T-cell (primary cell): ENCODE results near the gene NUP54. TPM values are rescaled to one million over a fixed set of nuclear protein-coding genes. Genes with fewer than 3 reads are reported as not detected.

ENCODE experiments used
- ATAC-seq, 4 experiments: fragments of 200-7000 bp in 3 of 4; fragments of 150-1000 bp in 1 of 4; cut with Tn5 transposase; replicated peaks in 1 of 4; 1 replicate in 3 of 4; 2 replicates in 1 of 4; pipeline ENCODE4 v1.10.0; 2021; ENCODE audit warnings: moderate library complexity in 3 of 4, mild to moderate bottlenecking in 2 of 4, moderate number of reproducible peaks in 1 of 4
- CTCF ChIA-PET, 2 donors: fragments of 300-600 bp; sonication (Branson Sonifier 250); formaldehyde crosslinking; loops; one replicate each; lab custom pipeline; 2022; ENCODE audit warnings: antibody characterized with exemption in 2 of 2; lab: Charles Lee
- POLR2A ChIA-PET, 2 donors: fragments of 300-600 bp; sonication (Branson Sonifier 250); formaldehyde crosslinking; loops; one replicate each; lab custom pipeline; 2022; ENCODE audit warnings: antibody characterized with exemption in 2 of 2; lab: Charles Lee
- DNase-seq, 35 experiments: peaks; one replicate each; pipeline versions ENCODE4 v3.0.0 to v3.0.0-alpha.2; 2013 to 2023
- H3K27ac ChIP-seq: one replicate; pipeline ENCODE4 v1.5.1; 2013; ENCODE audit warnings: low read length
- H3K27me3 ChIP-seq, 2 experiments: replicated peaks in 1 of 2; 1 replicate in 1 of 2; 2 replicates in 1 of 2; pipeline versions ENCODE4 v1.6.1 to v1.7.0; 2013; ENCODE audit warnings: low read length in 1 of 2, mixed read lengths in 1 of 2; ENCODE audit not compliant: control insufficient read depth in 2 of 2, insufficient read depth in 2 of 2; ENCODE audit errors: extremely low read depth in 1 of 2
- H3K36me3 ChIP-seq, 2 donors: 1 replicate in 1 of 2; 2 replicates in 1 of 2; pipeline versions ENCODE4 v1.6.1 to v1.7.0; 2013; ENCODE audit warnings: low read length in 1 of 2; ENCODE audit not compliant: control insufficient read depth in 2 of 2, insufficient read depth in 1 of 2; ENCODE audit errors: extremely low read depth in 1 of 2
- H3K4me1 ChIP-seq, 2 experiments: 1 replicate in 1 of 2; 2 replicates in 1 of 2; pipeline versions ENCODE4 v1.6.1 to v1.7.0; 2013; ENCODE audit warnings: low read length in 2 of 2, mixed read lengths in 1 of 2; ENCODE audit not compliant: insufficient read depth in 2 of 2, control insufficient read depth in 1 of 2; ENCODE audit errors: extremely low read depth in 1 of 2
- H3K4me3 ChIP-seq, 2 donors: 1 replicate in 1 of 2; 2 replicates in 1 of 2; pipeline versions ENCODE4 v1.5.1 to v1.7.0; 2013; ENCODE audit warnings: mild to moderate bottlenecking in 2 of 2, low read length in 1 of 2, moderate library complexity in 1 of 2; ENCODE audit not compliant: control insufficient read depth in 1 of 2; ENCODE audit errors: extremely low read depth in 1 of 2
- H3K9me3 ChIP-seq: 2 replicates; pipeline ENCODE4 v1.7.0; 2013
- H3K27ac Mint-ChIP-seq, 2 donors: one replicate each; pipeline ENCODE4 v1.8.0; 2020 to 2021; ENCODE audit warnings: mild to moderate bottlenecking in 2 of 2, mixed read lengths in 2 of 2
- H3K27me3 Mint-ChIP-seq, 2 donors: one replicate each; pipeline ENCODE4 v1.8.0; 2021 to 2022; ENCODE audit warnings: mixed read lengths in 2 of 2
- H3K36me3 Mint-ChIP-seq: one replicate; pipeline ENCODE4 v1.8.0; 2021; ENCODE audit warnings: mixed read lengths
- H3K4me1 Mint-ChIP-seq, 3 donors: one replicate each; pipeline ENCODE4 v1.8.0; 2020 to 2022; ENCODE audit warnings: mixed read lengths in 3 of 3, mild to moderate bottlenecking in 1 of 3
- H3K4me3 Mint-ChIP-seq, 3 donors: one replicate each; pipeline ENCODE4 v1.8.0; 2020 to 2022; ENCODE audit warnings: mild to moderate bottlenecking in 3 of 3, mixed read lengths in 3 of 3, moderate library complexity in 3 of 3
- H3K9me3 Mint-ChIP-seq, 3 donors: one replicate each; pipeline ENCODE4 v1.8.0; 2020 to 2022; ENCODE audit warnings: mixed read lengths in 3 of 3
- WGBS: methylation state at CpG from one replicate; pipeline ENCODE4 v1.1.5; 2013; ENCODE audit warnings: missing lambda C conversion rate; ENCODE audit not compliant: insufficient coverage; 5-methylcytosine and 5-hydroxymethylcytosine counted together
- total RNA-seq, 35 experiments: library from RNA in 6 of 35; stranded (reverse) in 6 of 35; fragments of 120-200 nt in 1 of 35; gene quantifications; one replicate each; pipeline versions ENCODE4 v1.2.1 to v1.2.4 and lab custom pipeline; 2013 to 2026

Gene NUP54
- total RNA-seq, 5 donors from 2014 or later (not counting 1 experiment from before 2014, with no cell fraction given): 39.5 to 88.9 (median 48.3) TPM

- peaks cover 0 to 8% of the 10 kb centered on the region in 2 experiments for H3K4me1 ChIP-seq
- H3K9me3 Mint-ChIP-seq: no peaks in the 10 kb centered on the region
- no peaks in the 10 kb centered on the region for H3K9me3 ChIP-seq
- H3K4me3 Mint-ChIP-seq: no peak overlapping the region
- WGBS: 100% methylated on average over 2 of the region's 3 CpGs
- H3K27ac Mint-ChIP-seq: no peak overlapping the region
- no peak for ATAC-seq
- no peak overlapping the region for H3K4me3 ChIP-seq
- ChIA-PET CTCF (interaction anchor here in 1 of 2 donors (0.6 kb wide), 1 partner anchor 22 kb away, joined by 5 read pairs; no protein-coding TSS in a partner anchor), POLR2A (interaction anchor here in 1 of 2 donors (0.6 kb wide), 1 partner anchor 109 kb away, joined by 3 read pairs; no protein-coding TSS in a partner anchor)
- no peak overlapping the region for H3K27ac ChIP-seq
- no peak for DNase-seq
- peaks cover 46% of the 10 kb centered on the region for H3K36me3 Mint-ChIP-seq
- no peaks in the 10 kb centered on the region for H3K27me3 ChIP-seq
- H3K36me3 ChIP-seq: peaks cover 0 to 54% of the 10 kb centered on the region in 2 donors
- peaks cover 44 to 55% (median 52%) of the 10 kb centered on the region in 3 donors for H3K4me1 Mint-ChIP-seq
- H3K27me3 Mint-ChIP-seq: no peaks in the 10 kb centered on the region
Measured at GRCh38 chr4:76141241-76141640, 7.0 kb downstream of the NUP54 start.

- no peaks in the 10 kb centered on the region for H3K9me3 Mint-ChIP-seq
- peaks cover 48% of the 10 kb centered on the region for H3K36me3 Mint-ChIP-seq
- Histone ChIP-seq H3K9me3 (no peaks in the 10 kb centered on the region), H3K4me1 (no peaks in the 10 kb centered on the region), H3K4me3 (no peak overlapping the region), H3K36me3 (peaks cover 0 to 33% of the 10 kb centered on the region in 2 donors), H3K27me3 (no peaks in the 10 kb centered on the region), H3K27ac (no peak overlapping the region)
- no peak overlapping the region for H3K27ac Mint-ChIP-seq
- ChIA-PET CTCF (no interaction called here), POLR2A (no interaction called here)
- no peak for ATAC-seq
- no peaks in the 10 kb centered on the region for H3K27me3 Mint-ChIP-seq
- H3K4me3 Mint-ChIP-seq: no peak overlapping the region
- WGBS: no CpG with 5 or more reads among the region's 3 CpGs
- no peak for DNase-seq
- H3K4me1 Mint-ChIP-seq: no peaks in the 10 kb centered on the region
Measured at GRCh38 chr4:76127754-76128153, 20.4 kb downstream of the NUP54 start.

GRCh38 chr4:76125816-76126215, 22.4 kb downstream of the NUP54 start:
- no peaks in the 10 kb centered on the region for H3K4me1 Mint-ChIP-seq
- Histone ChIP-seq H3K4me1 (no peaks in the 10 kb centered on the region), H3K4me3 (no peak overlapping the region), H3K27me3 (no peaks in the 10 kb centered on the region), H3K27ac (no peak overlapping the region), H3K9me3 (no peaks in the 10 kb centered on the region), H3K36me3 (peaks cover 0 to 42% of the 10 kb centered on the region in 2 donors)
- POLR2A ChIA-PET: no interaction called here
- DNase-seq: no peak
- H3K36me3 Mint-ChIP-seq: peaks cover 57% of the 10 kb centered on the region
- CTCF ChIA-PET: no interaction called here
- no peaks in the 10 kb centered on the region for H3K27me3 Mint-ChIP-seq
- H3K4me3 Mint-ChIP-seq: no peak overlapping the region
- ATAC-seq: no peak
- H3K9me3 Mint-ChIP-seq: no peaks in the 10 kb centered on the region
- no peak overlapping the region for H3K27ac Mint-ChIP-seq

GRCh38 chr4:76120199-76120598, 28.0 kb downstream of the NUP54 start:
- WGBS: no CpG with 5 or more reads among the region's 4 CpGs
- POLR2A ChIA-PET: interaction anchor here in 1 of 2 donors (0.6 kb wide), 1 partner anchor 1034 kb away, joined by 6 read pairs; no protein-coding TSS in a partner anchor
- H3K36me3 ChIP-seq: peaks cover 4 to 57% of the 10 kb centered on the region in 2 donors

GRCh38 chr4:76117536-76117935, 30.7 kb downstream of the NUP54 start:
- 65% methylated on average over 2 of the region's 5 CpGs for WGBS
- Mint-ChIP-seq H3K27me3 (no peaks in the 10 kb centered on the region), H3K4me1 (no peaks in the 10 kb centered on the region), H3K27ac (no peak overlapping the region), H3K36me3 (peaks cover 68% of the 10 kb centered on the region), H3K4me3 (no peak overlapping the region), H3K9me3 (peaks cover 0 to 2% (median 0%) of the 10 kb centered on the region in 3 donors)
- ChIA-PET POLR2A (no interaction called here), CTCF (no interaction called here)
- Histone ChIP-seq H3K27me3 (no peaks in the 10 kb centered on the region), H3K9me3 (no peaks in the 10 kb centered on the region), H3K27ac (no peak overlapping the region), H3K4me1 (no peaks in the 10 kb centered on the region), H3K4me3 (no peak overlapping the region), H3K36me3 (peaks cover 4 to 63% of the 10 kb centered on the region in 2 donors)
- ATAC-seq (no peak), DNase-seq (no peak)

More at GRCh38 chr4:76120199-76120598, 28.0 kb downstream of the NUP54 start:
- DNase-seq: no peak
- Histone ChIP-seq H3K4me1 (no peaks in the 10 kb centered on the region), H3K4me3 (no peak overlapping the region), H3K9me3 (no peaks in the 10 kb centered on the region), H3K27ac (no peak overlapping the region), H3K27me3 (no peaks in the 10 kb centered on the region)
- peaks cover 0 to 2% (median 0%) of the 10 kb centered on the region in 3 donors for H3K9me3 Mint-ChIP-seq
- H3K27ac Mint-ChIP-seq: no peak overlapping the region
- ATAC-seq: no peak
- H3K4me1 Mint-ChIP-seq: no peaks in the 10 kb centered on the region
- no peaks in the 10 kb centered on the region for H3K27me3 Mint-ChIP-seq
- CTCF ChIA-PET: no interaction called here
- no peak overlapping the region for H3K4me3 Mint-ChIP-seq
- peaks cover 71% of the 10 kb centered on the region for H3K36me3 Mint-ChIP-seq

GRCh38 chr4:76116821-76117220, 31.4 kb downstream of the NUP54 start:
- H3K4me3 Mint-ChIP-seq: no peak overlapping the region
- H3K27me3 Mint-ChIP-seq: no peaks in the 10 kb centered on the region
- H3K36me3 Mint-ChIP-seq: peaks cover 68% of the 10 kb centered on the region
- H3K4me3 ChIP-seq: no peak overlapping the region
- WGBS: no CpG with 5 or more reads among the region's 1 CpG
- POLR2A ChIA-PET: no interaction called here
- no peak overlapping the region for H3K27ac ChIP-seq
- peaks cover 0 to 2% (median 0%) of the 10 kb centered on the region in 3 donors for H3K9me3 Mint-ChIP-seq
- no peak for DNase-seq
- H3K4me1 ChIP-seq: no peaks in the 10 kb centered on the region
- ATAC-seq: no peak
- no peaks in the 10 kb centered on the region for H3K9me3 ChIP-seq
- peak overlapping the region in 1 of 2 donors; percentile 62 for H3K27ac Mint-ChIP-seq
- no peaks in the 10 kb centered on the region for H3K4me1 Mint-ChIP-seq
- CTCF ChIA-PET: no interaction called here
- peaks cover 4 to 56% of the 10 kb centered on the region in 2 donors for H3K36me3 ChIP-seq
- H3K27me3 ChIP-seq: no peaks in the 10 kb centered on the region
